Measurements from ENCODE around the gene CLIC5.

Gene CLIC5

DNA sequence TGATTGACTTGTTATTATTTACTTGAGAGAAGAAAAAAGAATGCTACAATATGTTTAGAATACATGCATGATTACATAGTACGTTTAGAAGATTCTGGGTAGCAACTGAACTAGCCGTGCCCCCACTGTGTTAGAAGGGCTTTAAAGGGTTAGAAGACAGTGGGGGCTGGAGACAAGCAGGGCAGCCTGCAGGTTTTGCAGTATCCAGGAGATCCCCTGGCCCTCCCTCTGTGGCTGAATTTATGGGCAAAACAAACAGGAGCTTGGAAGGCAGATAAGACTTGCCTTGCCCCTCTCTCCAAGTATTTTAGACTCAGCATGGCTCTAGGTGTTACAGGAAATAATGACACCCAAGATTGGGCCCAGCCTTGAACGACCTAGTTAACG is 179.2 kb downstream of the CLIC5 start:
- DNase-seq: no peak

DNA sequence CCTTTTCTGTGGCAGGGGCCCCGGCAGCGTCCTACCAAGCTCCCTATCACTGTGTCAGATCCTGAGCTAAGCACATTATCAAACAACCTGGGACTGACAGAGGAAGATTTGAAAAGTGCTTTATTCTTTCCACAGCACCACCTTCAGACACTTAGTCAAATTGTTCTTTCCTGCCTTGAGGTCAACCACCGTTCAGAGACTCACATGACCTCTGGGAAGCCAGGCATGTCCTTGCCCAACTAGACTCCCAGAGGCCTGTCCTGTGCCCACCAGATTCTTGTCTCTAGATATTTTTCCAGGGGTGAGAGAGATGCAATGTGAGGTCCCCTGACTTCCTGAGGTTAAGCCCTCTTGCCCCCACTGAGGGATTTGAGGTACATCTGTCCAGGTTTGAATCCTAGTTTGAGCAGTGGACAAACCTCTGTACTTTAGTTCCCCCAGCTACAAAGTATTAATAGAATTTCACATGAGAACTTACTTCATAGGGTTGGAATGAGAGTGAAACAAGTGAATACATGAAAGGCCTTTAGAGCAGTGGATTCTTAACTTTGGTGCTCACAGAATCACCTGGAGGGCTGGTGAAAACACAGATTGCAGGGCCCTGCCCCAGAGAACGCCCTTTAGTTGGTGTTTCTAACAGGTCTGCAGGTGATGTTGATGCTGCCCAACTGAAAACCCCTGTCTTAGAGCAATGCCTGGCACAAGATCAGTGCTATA is 179.8 kb downstream of the CLIC5 start:
- peak; percentile 75 for DNase-seq

DNA sequence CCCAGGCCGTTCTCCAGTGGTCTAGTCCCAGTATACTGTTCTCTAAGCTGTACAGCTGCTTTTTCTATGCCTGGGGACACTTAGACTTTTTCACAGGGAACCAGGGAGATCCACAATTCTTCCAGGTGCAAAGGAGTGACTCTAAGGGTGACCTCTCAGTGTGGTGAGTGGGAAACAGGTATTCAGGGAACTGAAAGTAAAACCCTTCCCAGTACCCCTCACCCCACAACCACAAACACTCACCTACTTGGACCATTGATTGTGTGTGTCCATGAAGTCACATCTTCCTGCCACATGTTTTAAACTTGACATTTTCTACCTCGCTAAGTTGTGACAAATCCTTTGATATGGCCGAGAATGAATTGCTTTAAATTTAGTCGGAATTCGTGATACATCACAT is 183.6 kb downstream of the CLIC5 start:
- DNase-seq: peak; percentile 44

Measured in activated CD4-positive, alpha-beta T cell treated with anti-CD3 and anti-CD28 coated beads, Interleukin-10, Interleukin-2, amounts not matched to agents 100 ng/mL and 50 ng/mL, durations not matched to agents 16 hours and 8 hours (primary cell).